HepG2 (cell line): ENCODE measurements around the gene ZNF574. TPM values are rescaled to one million over a fixed set of nuclear protein-coding genes. Genes with fewer than 3 reads are reported as not detected.

Source experiments
- ATAC-seq: fragments of 200-7000 bp; cut with Tn5 transposase; 3 replicates; pipeline ENCODE4 v1.9.1; 2020; ENCODE audit warnings: mild to moderate bottlenecking, moderate library complexity
- BruUV-seq: library from RNA; stranded (reverse); fragments of 400-500 nt; replicated peaks from 2 replicates; lab custom pipeline; 2021; lab: Mats Ljungman, UMichigan
- CTCF ChIA-PET: fragments of 300-600 bp; formaldehyde crosslinking; extraction: SDS; loops from one replicate; lab custom pipeline; 2021; ENCODE audit warnings: low total read pairs, inconsistent platforms, low intra/inter-chr PET ratio; lab: Yijun Ruan, JAX
- POLR2A ChIA-PET: fragments of 350-600 bp; sonication (Branson Sonifier 250); formaldehyde crosslinking; loops from one replicate; lab custom pipeline; 2020; ENCODE audit warnings: antibody characterized with exemption, inconsistent platforms; lab: Yijun Ruan, JAX
- DNase-seq: peaks from one replicate; pipeline ENCODE4 v3.0.0-alpha.2; 2015; ENCODE audit warnings: low spot score
- FAIRE-seq: peaks from 3 replicates; lab custom pipeline; 2011; peaks lifted over from hg19 to GRCh38; lab: Jason Lieb, UNC
- H2AFZ ChIP-seq: one replicate; pipeline ENCODE4 v1.6.1; 2011; ENCODE audit warnings: low read length, inconsistent platforms
- H3K27ac ChIP-seq: fragments of 300-600 bp; 3 replicates; pipeline ENCODE4 v1.8.0; 2011; ENCODE audit warnings: mixed run types, mild to moderate bottlenecking, mixed read lengths, low read length, inconsistent platforms; ENCODE audit not compliant: insufficient read depth; ENCODE audit errors: extremely low read length
- H3K27me3 ChIP-seq, 2 experiments: fragments of 200-600 bp in 1 of 2; 2 replicates in 1 of 2; 3 replicates in 1 of 2; pipeline versions ENCODE4 v1.6.0 to v1.8.0; 2011; ENCODE audit warnings: low read length in 2 of 2, mild to moderate bottlenecking in 2 of 2, moderate library complexity in 2 of 2, inconsistent platforms in 1 of 2; ENCODE audit not compliant: insufficient read depth in 2 of 2, control insufficient read depth in 1 of 2
- H3K36me3 ChIP-seq, 2 experiments: fragments of 200-600 bp in 1 of 2; replicated peaks in 1 of 2; 2 replicates in 1 of 2; 3 replicates in 1 of 2; pipeline versions ENCODE4 v1.5.1 to v1.8.0; 2011; ENCODE audit warnings: low read length in 2 of 2, inconsistent platforms in 1 of 2; ENCODE audit not compliant: insufficient read depth in 2 of 2, control insufficient read depth in 1 of 2
- H3K4me1 ChIP-seq: 2 replicates; pipeline ENCODE4 v1.5.1; 2012; ENCODE audit warnings: low read length, inconsistent platforms; ENCODE audit not compliant: insufficient read depth
- H3K4me2 ChIP-seq: 2 replicates; pipeline ENCODE4 v1.6.0; 2011; ENCODE audit warnings: low read depth, low read length, inconsistent platforms
- H3K4me3 ChIP-seq, 3 experiments: fragments of 200-600 bp in 1 of 3; sonication (generic), shearing (Covaris generic) in 1 of 3; replicated peaks in 1 of 3; 2 replicates each; pipeline ENCODE4 v1.5.1; 2011 to 2016; ENCODE audit warnings: low read length in 3 of 3, inconsistent platforms in 2 of 3, low read depth in 2 of 3, mild to moderate bottlenecking in 2 of 3, control low read depth in 1 of 3, mixed read lengths in 1 of 3; ENCODE audit not compliant: insufficient read depth in 1 of 3
- H3K79me2 ChIP-seq: one replicate; pipeline ENCODE4 v1.6.1; 2011; ENCODE audit warnings: low read length, inconsistent platforms; ENCODE audit not compliant: insufficient read depth
- H3K9ac ChIP-seq: 2 replicates; pipeline ENCODE4 v1.6.0; 2011; ENCODE audit warnings: mild to moderate bottlenecking, low read depth, low read length, inconsistent platforms; ENCODE audit not compliant: insufficient read depth
- H3K9me3 ChIP-seq: 2 replicates; pipeline ENCODE4 v1.5.1; 2012; ENCODE audit warnings: mild to moderate bottlenecking, low read length
- H4K20me1 ChIP-seq: 2 replicates; pipeline ENCODE4 v1.6.0; 2011; ENCODE audit warnings: inconsistent platforms, mild to moderate bottlenecking, low read length, moderate library complexity; ENCODE audit not compliant: insufficient read depth
- AGO1 ChIP-seq: fragments of 200-400 bp; formaldehyde crosslinking; IDR thresholded peaks from 2 replicates; pipeline ENCODE4 v1.6.1; 2017; ENCODE audit warnings: mild to moderate bottlenecking, low read depth, low read length, moderate library complexity; ENCODE audit not compliant: poor library complexity, severe bottlenecking
- DNMT1 ChIP-seq: sonication (generic); formaldehyde crosslinking; IDR thresholded peaks from 2 replicates; pipeline ENCODE4 v1.5.1; 2020; ENCODE audit warnings: mild to moderate bottlenecking, missing genetic modification reagents
- JARID2 ChIP-seq: sonication (generic); formaldehyde crosslinking; IDR thresholded peaks from 2 replicates; pipeline ENCODE4 v1.8.1; 2023; ENCODE audit warnings: missing genetic modification reagents, inconsistent platforms; ENCODE audit not compliant: insufficient replicate concordance
- MEIS2 ChIP-seq: sonication (generic); formaldehyde crosslinking; IDR thresholded peaks from 2 replicates; pipeline ENCODE4 v1.9.0; 2021; ENCODE audit warnings: mild to moderate bottlenecking, missing genetic modification reagents
- NR2F1 ChIP-seq, 2 experiments: fragments of 450-650 bp in 1 of 2; formaldehyde crosslinking in 1 of 2; IDR thresholded peaks; 2 replicates each; pipeline versions ENCODE4 v1.5.0 to v1.6.1; 2016 to 2020; ENCODE audit warnings: mild to moderate bottlenecking in 1 of 2, missing compliant biosample characterization in 1 of 2, missing genetic modification reagents in 1 of 2, moderate library complexity in 1 of 2
- SMYD3 ChIP-seq: sonication (generic); formaldehyde crosslinking; IDR thresholded peaks from 2 replicates; pipeline ENCODE4 v1.8.1; 2023; ENCODE audit warnings: mild to moderate bottlenecking, missing genetic modification reagents
- ZNF550 ChIP-seq: sonication (generic); formaldehyde crosslinking; IDR thresholded peaks from 2 replicates; pipeline ENCODE4 v1.4.0; 2020; ENCODE audit warnings: mild to moderate bottlenecking, missing genetic modification reagents, borderline replicate concordance
- ZNF674 ChIP-seq: sonication (generic); formaldehyde crosslinking; IDR thresholded peaks from 2 replicates; pipeline ENCODE4 v1.5.0; 2020; ENCODE audit warnings: low read depth, mild to moderate bottlenecking, missing genetic modification reagents
- ZNF713 ChIP-seq: sonication (generic); formaldehyde crosslinking; IDR thresholded peaks from 2 replicates; pipeline ENCODE4 v1.4.0; 2020; ENCODE audit warnings: mild to moderate bottlenecking, missing genetic modification reagents
- ZZZ3 ChIP-seq: sonication (generic); formaldehyde crosslinking; IDR thresholded peaks from 2 replicates; pipeline ENCODE4 v1.4.0; 2020; ENCODE audit warnings: missing genetic modification reagents, mild to moderate bottlenecking, borderline replicate concordance
- WGBS: methylation state at CpG from one replicate; pipeline ENCODE4 v1.1.6; 2017; ENCODE audit warnings: low lambda C conversion rate; 5-methylcytosine and 5-hydroxymethylcytosine counted together
- in situ Hi-C: cut with HindIII; loops from 2 replicates; pipeline ENCODE4 v1.10.0; 2017; ENCODE audit warnings: low pct_unique_long_range_greater_than_20kb; ENCODE audit not compliant: extremely low pct_ligation_motif_present
- intact Hi-C: fragments of 100-400 bp; cut with micrococcal nuclease; formaldehyde crosslinking; loops from one replicate; pipeline ENCODE4 v1.10.0; 2022; ENCODE audit not compliant: unreplicated experiment
- polyA plus RNA-seq, 8 experiments: library from polyadenylated mRNA; depleted of rRNA in 3 of 8; stranded (reverse) in 7 of 8; unstranded in 1 of 8; fragments of >200 nt; fragmentation: Illumina TruSeq in 4 of 8; extraction: Trizol in 4 of 8; gene quantifications; 2 replicates each; pipeline versions ENCODE4 v1.2.1 to v1.2.3, GENCODE V29; 2011 to 2016; ENCODE audit warnings: low read depth in 4 of 8, missing spikeins in 1 of 8, mixed read lengths in 1 of 8; ENCODE audit not compliant: insufficient read depth in 1 of 8
- total RNA-seq, 5 experiments: library from RNA; depleted of rRNA; stranded (reverse); fragments of >200 nt; fragmentation: Illumina TruSeq; extraction: Trizol; gene quantifications; 2 replicates each; pipeline ENCODE4 v1.2.3, GENCODE V29; 2016; ENCODE audit warnings: low read depth in 1 of 5
- TF ChIP-seq, protein P1 (sequence below): sonication (generic); formaldehyde crosslinking; IDR thresholded peaks from 2 replicates; pipeline ENCODE4 v1.5.1; 2020; ENCODE audit warnings: mild to moderate bottlenecking, missing genetic modification reagents
- TF ChIP-seq, protein P2 (sequence below): sonication (generic); formaldehyde crosslinking; IDR thresholded peaks from 2 replicates; pipeline ENCODE4 v1.4.0; 2020; ENCODE audit warnings: mild to moderate bottlenecking, missing genetic modification reagents
- TF ChIP-seq, protein P3 (sequence below): sonication (generic); formaldehyde crosslinking; IDR thresholded peaks from 2 replicates; pipeline ENCODE4 v1.4.0; 2020; ENCODE audit warnings: missing genetic modification reagents

Gene ZNF574
- total and polyA plus RNA-seq, 2 of the 13 experiments (the other 11 are each of a cell fraction or from before 2014, with no cell fraction given) = 7.7 to 7.9 TPM

DNA sequence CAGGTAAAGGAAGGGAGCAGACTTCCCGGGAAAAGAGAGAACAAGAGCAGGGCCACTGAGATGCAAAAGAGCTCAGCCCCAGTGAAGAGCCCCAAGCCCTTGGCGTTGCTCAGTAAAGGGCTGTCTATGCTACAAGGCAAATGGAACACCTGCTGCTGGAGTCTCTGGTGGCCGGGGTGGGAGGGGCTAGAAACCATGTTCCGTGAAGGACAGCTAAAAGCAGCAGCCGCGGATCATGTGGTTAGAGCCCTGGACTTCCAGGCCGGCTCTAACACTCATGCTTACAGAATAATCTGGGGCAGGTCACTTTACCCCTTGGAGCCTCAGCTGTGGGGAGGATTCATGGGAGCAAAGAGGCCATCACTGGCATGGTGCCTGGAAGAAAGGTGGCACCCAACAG is 38.4 kb downstream of the ZNF574 start:
- H3K79me2 ChIP-seq = no peaks in the 10 kb centered on the region
- H3K27me3 ChIP-seq = peaks cover 2 to 3% of the 10 kb centered on the region in 2 experiments; a peak in 4 of 5 replicates
- no peak overlapping the region for H2AFZ ChIP-seq
- in situ Hi-C loops = no loop called here
- H3K4me2 ChIP-seq = no peak overlapping the region
- CTCF ChIA-PET = no interaction called here
- POLR2A ChIA-PET = no interaction called here
- intact Hi-C loops = no loop called here
- no peak overlapping the region for H3K27ac ChIP-seq
- ATAC-seq (no peak), FAIRE-seq (no peak), DNase-seq (no peak)
- H3K36me3 ChIP-seq = no peaks in the 10 kb centered on the region
- no peak overlapping the region for H3K9ac ChIP-seq
- H3K9me3 ChIP-seq = no peaks in the 10 kb centered on the region
- H3K4me3 ChIP-seq = no peak overlapping the region
- no TSS peak for BruUV-seq
- 7% methylated on average over 3 of the region's 7 CpGs for WGBS
- H3K4me1 ChIP-seq = no peaks in the 10 kb centered on the region
- no peaks in the 10 kb centered on the region for H4K20me1 ChIP-seq
- TF ChIP-seq ZZZ3 (CRISPR knock-in tag) (no peak), ZNF550 (no peak), DNMT1 (no peak), ZNF674 (CRISPR knock-in tag) (no peak), JARID2 (CRISPR knock-in tag) (no peak), SMYD3 (no peak), MEIS2 (no peak), ZNF713 (CRISPR knock-in tag) (no peak), AGO1 (no peak), NR2F1 (CRISPR knock-in tag; IDR thresholded peaks at IDR 0.05) (no peak)
- TF ChIP-seq, protein P1, sequence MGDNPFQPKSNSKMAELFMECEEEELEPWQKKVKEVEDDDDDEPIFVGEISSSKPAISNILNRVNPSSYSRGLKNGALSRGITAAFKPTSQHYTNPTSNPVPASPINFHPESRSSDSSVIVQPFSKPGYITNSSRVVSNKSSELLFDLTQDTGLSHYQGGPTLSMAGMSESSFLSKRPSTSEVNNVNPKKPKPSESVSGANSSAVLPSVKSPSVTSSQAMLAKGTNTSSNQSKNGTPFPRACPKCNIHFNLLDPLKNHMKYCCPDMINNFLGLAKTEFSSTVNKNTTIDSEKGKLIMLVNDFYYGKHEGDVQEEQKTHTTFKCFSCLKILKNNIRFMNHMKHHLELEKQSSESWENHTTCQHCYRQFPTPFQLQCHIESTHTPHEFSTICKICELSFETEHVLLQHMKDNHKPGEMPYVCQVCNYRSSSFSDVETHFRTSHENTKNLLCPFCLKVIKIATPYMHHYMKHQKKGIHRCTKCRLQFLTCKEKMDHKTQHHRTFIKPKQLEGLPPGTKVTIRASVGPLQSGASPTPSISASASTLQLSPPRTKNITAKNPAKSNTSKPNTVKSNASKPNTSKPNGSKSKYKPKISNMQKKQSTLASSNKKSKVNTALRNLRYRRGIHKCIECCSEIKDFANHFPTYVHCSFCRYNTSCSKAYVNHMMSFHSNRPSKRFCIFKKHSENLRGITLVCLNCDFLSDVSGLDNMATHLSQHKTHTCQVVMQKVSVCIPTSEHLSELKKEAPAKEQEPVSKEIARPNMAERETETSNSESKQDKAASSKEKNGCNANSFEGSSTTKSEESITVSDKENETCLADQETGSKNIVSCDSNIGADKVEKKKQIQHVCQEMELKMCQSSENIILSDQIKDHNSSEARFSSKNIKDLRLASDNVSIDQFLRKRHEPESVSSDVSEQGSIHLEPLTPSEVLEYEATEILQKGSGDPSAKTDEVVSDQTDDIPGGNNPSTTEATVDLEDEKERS (CRISPR knock-in tag) = no peak
- TF ChIP-seq, protein P2, sequence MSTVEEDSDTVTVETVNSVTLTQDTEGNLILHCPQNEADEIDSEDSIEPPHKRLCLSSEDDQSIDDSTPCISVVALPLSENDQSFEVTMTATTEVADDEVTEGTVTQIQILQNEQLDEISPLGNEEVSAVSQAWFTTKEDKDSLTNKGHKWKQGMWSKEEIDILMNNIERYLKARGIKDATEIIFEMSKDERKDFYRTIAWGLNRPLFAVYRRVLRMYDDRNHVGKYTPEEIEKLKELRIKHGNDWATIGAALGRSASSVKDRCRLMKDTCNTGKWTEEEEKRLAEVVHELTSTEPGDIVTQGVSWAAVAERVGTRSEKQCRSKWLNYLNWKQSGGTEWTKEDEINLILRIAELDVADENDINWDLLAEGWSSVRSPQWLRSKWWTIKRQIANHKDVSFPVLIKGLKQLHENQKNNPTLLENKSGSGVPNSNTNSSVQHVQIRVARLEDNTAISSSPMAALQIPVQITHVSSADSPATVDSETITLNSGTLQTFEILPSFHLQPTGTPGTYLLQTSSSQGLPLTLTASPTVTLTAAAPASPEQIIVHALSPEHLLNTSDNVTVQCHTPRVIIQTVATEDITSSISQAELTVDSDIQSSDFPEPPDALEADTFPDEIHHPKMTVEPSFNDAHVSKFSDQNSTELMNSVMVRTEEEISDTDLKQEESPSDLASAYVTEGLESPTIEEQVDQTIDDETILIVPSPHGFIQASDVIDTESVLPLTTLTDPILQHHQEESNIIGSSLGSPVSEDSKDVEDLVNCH = no peak
- TF ChIP-seq, protein P3, sequence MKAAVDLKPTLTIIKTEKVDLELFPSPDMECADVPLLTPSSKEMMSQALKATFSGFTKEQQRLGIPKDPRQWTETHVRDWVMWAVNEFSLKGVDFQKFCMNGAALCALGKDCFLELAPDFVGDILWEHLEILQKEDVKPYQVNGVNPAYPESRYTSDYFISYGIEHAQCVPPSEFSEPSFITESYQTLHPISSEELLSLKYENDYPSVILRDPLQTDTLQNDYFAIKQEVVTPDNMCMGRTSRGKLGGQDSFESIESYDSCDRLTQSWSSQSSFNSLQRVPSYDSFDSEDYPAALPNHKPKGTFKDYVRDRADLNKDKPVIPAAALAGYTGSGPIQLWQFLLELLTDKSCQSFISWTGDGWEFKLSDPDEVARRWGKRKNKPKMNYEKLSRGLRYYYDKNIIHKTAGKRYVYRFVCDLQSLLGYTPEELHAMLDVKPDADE (CRISPR knock-in tag) = no peak
